ENCODE results near the gene RCVRN.

Gene RCVRN

DNA sequence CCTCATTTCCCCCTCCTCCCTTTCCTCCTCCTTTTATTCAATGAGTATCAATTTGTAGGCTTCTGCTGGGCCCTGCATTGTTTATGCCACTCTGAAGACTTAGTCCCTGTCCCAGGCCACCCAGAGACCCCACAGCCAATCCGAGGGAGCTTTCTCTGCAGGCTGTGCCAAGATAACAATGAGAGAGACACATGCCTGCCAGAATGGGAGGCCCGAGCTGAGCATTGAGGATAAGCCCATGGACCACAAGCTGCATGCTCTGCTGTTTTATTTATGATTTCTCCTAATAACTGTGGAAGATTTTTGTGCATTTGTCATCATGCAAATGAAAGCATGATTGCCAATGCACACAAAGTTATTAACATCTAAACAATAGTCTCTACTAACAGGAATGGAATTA lies 3.0 kb downstream of the RCVRN start:
- in situ Hi-C loops (cut with HindIII; ENCODE audit: low pct_ligation_motif_present, low pct_unique_long_range_greater_than_20kb, low sequenced_read_pairs), result no loop called here

DNA sequence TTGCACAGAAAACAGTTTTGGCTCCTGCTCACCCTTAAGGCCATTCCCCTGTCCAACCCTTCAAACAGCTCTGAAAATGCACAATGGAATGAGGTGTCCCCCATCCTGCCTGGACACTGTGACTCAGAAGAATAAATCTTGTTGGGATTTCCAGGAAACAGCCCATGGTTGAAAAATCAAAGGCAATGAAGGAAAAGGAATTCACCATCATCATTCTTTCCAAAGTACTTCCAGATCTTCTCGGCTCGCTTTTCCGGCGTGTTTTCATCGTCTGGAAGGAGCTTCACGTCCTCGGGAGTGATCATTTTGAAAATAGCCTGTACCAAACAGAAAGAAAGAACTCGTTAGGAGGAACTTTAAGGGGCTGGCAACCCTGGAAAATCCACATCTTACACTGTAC lies 4.3 kb downstream of the RCVRN start:
- in situ Hi-C loops (cut with HindIII; ENCODE audit: low pct_ligation_motif_present, low pct_unique_long_range_greater_than_20kb, low sequenced_read_pairs), result no loop called here
- DNase-seq, result peak; percentile 31

More for the DNA sequence above, 3.0 kb downstream of the RCVRN start:
- no peak for DNase-seq

- in situ Hi-C loops (cut with HindIII; ENCODE audit: low pct_ligation_motif_present, low pct_unique_long_range_greater_than_20kb, low sequenced_read_pairs), result no loop called here
- DNase-seq, result no peak
Observed at GRCh38 chr17:9900044-9900594, 5.0 kb downstream of the RCVRN start.

- in situ Hi-C loops (cut with HindIII; ENCODE audit: low pct_ligation_motif_present, low pct_unique_long_range_greater_than_20kb, low sequenced_read_pairs), result no loop called here
- DNase-seq, result no peak
Observed at GRCh38 chr17:9899280-9900043, 5.6 kb downstream of the RCVRN start.

GRCh38 chr17:9898812-9899211 lies 6.3 kb downstream of the RCVRN start:
- DNase-seq, result no peak
- in situ Hi-C loops (cut with HindIII; ENCODE audit: low pct_ligation_motif_present, low pct_unique_long_range_greater_than_20kb, low sequenced_read_pairs), result no loop called here

DNA sequence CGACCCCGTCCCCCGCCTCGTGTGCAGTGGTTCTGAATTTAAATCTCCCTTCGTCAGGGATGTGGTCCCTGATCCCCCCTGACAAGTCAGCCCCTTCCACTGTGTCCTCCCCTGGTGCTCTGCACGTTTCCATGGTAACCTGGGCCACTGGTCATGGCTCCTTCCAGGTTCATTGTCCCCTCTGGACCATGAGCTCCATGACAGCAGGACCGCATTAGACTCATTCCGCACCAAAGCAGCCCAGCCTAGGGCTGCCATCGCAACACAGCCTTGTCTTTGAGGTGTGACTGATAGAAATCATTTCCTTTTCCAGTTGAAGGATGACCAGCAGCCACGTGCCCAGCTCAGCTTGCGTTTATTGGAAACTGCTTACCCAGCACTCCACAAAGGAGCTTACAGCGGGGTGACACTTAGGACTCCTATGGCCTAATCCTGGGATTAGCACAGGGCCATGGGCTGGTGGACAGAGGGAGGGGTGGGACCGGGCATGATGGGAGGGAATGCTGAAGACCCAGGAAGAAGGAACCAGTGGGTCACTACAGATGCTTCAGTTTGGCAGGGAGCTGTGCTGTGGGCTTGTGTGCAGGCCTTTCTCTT lies 7.6 kb downstream of the RCVRN start:
- in situ Hi-C loops (cut with HindIII; ENCODE audit: low pct_ligation_motif_present, low pct_unique_long_range_greater_than_20kb, low sequenced_read_pairs), result no loop called here

DNA sequence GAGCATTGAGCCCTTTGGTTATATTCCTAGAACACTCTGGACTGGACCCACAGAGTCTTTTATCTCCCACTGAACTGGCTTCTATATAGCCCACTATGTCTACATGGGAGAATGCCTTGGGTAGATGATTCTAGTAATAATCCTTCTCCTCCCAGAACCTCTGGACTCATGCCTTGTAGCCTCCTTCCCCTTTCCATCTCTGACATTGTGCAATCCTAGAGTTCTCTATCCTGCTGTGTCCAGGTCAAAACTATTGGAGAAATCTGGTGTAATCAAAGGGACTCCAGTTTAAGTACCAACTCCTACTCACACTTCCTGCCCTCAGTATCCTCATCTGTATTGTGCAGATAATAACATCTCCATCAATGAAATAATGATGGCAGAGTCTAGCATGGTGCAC lies 9.1 kb downstream of the RCVRN start:
- no peak for DNase-seq
- in situ Hi-C loops (cut with HindIII; ENCODE audit: low pct_ligation_motif_present, low pct_unique_long_range_greater_than_20kb, low sequenced_read_pairs), result no loop called here

More for the DNA sequence above, 7.6 kb downstream of the RCVRN start:
- DNase-seq, result no peak

DNA sequence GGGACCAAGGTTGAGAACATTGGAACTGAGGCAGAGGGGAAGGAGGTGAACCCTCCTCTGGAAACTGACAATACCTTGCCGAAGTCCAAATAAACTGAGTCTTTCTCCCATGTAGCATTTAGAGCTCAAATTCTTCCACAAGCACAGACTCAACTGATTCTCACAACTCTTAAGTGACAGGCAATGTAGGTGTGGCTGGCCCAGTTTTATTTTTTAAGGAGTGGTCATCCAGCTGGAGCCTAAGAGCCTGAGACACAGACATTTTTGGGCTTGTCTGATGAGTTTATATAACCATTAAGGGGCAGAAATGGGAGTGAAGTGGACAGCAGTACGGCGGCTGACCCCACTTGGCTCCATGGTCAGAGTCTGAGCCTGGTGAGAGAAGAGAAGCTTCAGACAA lies 10.8 kb downstream of the RCVRN start:
- in situ Hi-C loops (cut with HindIII; ENCODE audit: low pct_ligation_motif_present, low pct_unique_long_range_greater_than_20kb, low sequenced_read_pairs), result no loop called here
- DNase-seq, result no peak

- in situ Hi-C loops (cut with HindIII; ENCODE audit: low pct_ligation_motif_present, low pct_unique_long_range_greater_than_20kb, low sequenced_read_pairs), result no loop called here
- no peak for DNase-seq
Observed at GRCh38 chr17:9893411-9894012, 11.6 kb downstream of the RCVRN start.

- DNase-seq, result peak; percentile 60
Observed at GRCh38 chr17:9890124-9890523, 14.9 kb downstream of the RCVRN start.

DNA sequence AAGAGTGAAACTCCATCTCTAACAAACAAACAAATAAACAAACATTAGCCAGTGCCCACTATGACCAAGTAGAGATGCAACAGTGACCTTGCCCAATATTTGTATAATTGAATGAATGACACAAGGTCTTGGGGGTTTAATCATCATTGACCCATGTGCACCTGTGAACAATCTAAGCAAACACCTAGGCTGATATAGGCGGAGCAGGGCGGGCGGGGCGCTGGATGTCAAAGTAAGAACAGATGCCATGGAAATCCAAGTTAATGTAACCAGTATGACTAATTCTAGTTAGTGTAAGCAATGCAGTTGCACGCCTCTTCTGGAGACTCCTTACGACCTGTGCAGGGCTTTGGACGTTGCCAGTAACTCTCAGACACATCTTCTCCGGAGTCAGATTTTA lies 17.6 kb downstream of the RCVRN start:
- no peak for DNase-seq

More at GRCh38 chr17:9890124-9890523, 14.9 kb downstream of the RCVRN start:
- in situ Hi-C loops (cut with HindIII; ENCODE audit: low pct_ligation_motif_present, low pct_unique_long_range_greater_than_20kb, low sequenced_read_pairs), result no loop called here

GRCh38 chr17:9886141-9886930 lies 18.7 kb downstream of the RCVRN start:
- no peak for DNase-seq
- in situ Hi-C loops (cut with HindIII; ENCODE audit: low pct_ligation_motif_present, low pct_unique_long_range_greater_than_20kb, low sequenced_read_pairs), result no loop called here

More for the DNA sequence above, 17.6 kb downstream of the RCVRN start:
- in situ Hi-C loops (cut with HindIII; ENCODE audit: low pct_ligation_motif_present, low pct_unique_long_range_greater_than_20kb, low sequenced_read_pairs), result no loop called here

DNA sequence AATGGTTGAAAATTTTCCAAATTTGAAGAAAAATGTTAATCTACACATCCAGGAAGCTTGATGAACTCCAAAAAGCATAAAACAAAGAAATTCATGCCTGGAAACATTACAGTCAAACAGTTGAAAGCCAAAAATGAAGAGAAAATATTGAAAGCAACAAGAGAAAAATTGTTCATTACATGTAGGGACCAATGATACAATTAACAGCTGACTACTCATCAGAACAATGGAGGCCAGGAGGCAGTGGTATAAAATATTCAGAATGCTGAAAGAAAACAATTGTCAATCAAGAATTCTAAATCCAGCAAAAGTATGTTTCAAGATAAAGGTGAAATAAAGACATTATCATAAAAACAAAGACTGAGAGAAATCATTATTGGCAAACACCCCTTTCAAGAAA lies 21.6 kb downstream of the RCVRN start:
- in situ Hi-C loops (cut with HindIII; ENCODE audit: low pct_ligation_motif_present, low pct_unique_long_range_greater_than_20kb, low sequenced_read_pairs), result no loop called here
- DNase-seq, result no peak

GRCh38 chr17:9880582-9880999 lies 24.5 kb downstream of the RCVRN start:
- in situ Hi-C loops (cut with HindIII; ENCODE audit: low pct_ligation_motif_present, low pct_unique_long_range_greater_than_20kb, low sequenced_read_pairs), result no loop called here

GRCh38 chr17:9878786-9879525 lies 26.1 kb downstream of the RCVRN start:
- in situ Hi-C loops (cut with HindIII; ENCODE audit: low pct_ligation_motif_present, low pct_unique_long_range_greater_than_20kb, low sequenced_read_pairs), result no loop called here
- no peak for DNase-seq

More at GRCh38 chr17:9880582-9880999, 24.5 kb downstream of the RCVRN start:
- peak; percentile 75 for DNase-seq

DNA sequence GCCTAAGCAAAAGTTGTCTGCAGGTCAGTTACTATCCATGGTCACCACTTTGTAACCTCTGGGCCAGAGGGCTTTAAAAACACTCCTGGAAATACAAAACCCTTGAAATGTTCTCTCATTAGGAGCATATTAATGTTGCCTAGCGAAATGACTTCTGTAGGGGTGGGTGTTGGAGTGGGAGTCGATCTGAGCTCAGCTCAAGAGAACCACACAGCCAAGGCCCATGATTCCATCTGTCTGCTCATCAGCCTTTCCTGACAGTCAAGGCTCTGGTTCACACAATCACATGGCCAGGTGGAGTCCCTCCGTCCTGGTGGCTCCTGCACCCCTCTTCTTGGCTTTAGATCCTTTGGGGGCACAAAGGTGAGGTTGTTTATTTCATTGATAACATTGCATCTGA lies 26.7 kb downstream of the RCVRN start:
- in situ Hi-C loops (cut with HindIII; ENCODE audit: low pct_ligation_motif_present, low pct_unique_long_range_greater_than_20kb, low sequenced_read_pairs), result no loop called here
- DNase-seq, result no peak

DNA sequence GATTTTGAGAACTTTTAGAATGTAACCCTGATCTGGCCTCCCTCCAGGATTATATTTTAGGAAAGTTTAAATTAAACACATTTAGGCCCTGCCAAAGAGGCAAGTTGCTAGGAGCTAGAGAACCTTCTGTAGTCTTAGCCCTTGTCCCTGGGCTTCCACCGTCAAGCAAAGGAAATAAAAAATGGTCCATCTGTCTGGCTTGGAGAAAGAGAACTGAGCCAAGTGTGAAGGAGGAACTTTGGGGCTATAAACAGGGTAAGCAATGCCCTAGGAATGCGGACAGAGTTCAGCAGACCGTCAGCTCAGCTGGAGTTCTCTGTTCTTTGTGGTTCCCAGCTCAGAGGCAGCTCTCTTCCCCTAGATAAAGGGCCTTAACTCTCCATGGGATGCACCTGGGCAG lies 29.6 kb downstream of the RCVRN start:
- in situ Hi-C loops (cut with HindIII; ENCODE audit: low pct_ligation_motif_present, low pct_unique_long_range_greater_than_20kb, low sequenced_read_pairs), result no loop called here
- DNase-seq, result peak; percentile 73

GRCh38 chr17:9874722-9875121 lies 30.3 kb downstream of the RCVRN start:
- in situ Hi-C loops (cut with HindIII; ENCODE audit: low pct_ligation_motif_present, low pct_unique_long_range_greater_than_20kb, low sequenced_read_pairs), result no loop called here
- peak; percentile 19 for DNase-seq

All from ACHN (cell line).